Measurements from ENCODE around the gene TUSC7. TPM values are rescaled to one million over a fixed set of nuclear protein-coding genes. Genes with fewer than 3 reads are reported as not detected.

Gene TUSC7
- polyA plus RNA-seq (2011; rRNA removed): not detected in 2 replicates
- not detected in 2 replicates for polyA minus RNA-seq (2011; rRNA and poly(A)+ RNA removed)

- ChIA-PET CTCF (interaction anchor here (0.5 kb wide), 1 partner anchor 52 kb away, joined by 3 read pairs; no protein-coding TSS in a partner anchor), POLR2A (no interaction called here)
- H3K27me3 ChIP-seq (ENCODE audit: control insufficient read depth, insufficient read depth, low read length): no peaks in the 10 kb centered on the region
- TF ChIP-seq CTCF (IDR thresholded peaks at IDR 0.05; ENCODE audit: low read depth, low read length): no peak
- H3K27ac ChIP-seq (ENCODE audit: low read depth, low read length): no peak within 1 kb of the TSS
- no peak for DNase-seq (ENCODE audit: low read depth, low spot score)
- no peak within 1 kb of the TSS for H3K4me3 ChIP-seq (ENCODE audit: low read depth, low read length)
- H3K9me3 ChIP-seq (ENCODE audit: control insufficient read depth, insufficient read depth, low read length): no peaks in the 10 kb centered on the region
Observed at GRCh38 chr3:116709479-116709878, at the start of gene TUSC7. Gene TUSC7 (plus strand): TSS chr3:116709779.

GRCh38 chr3:116661196-116661595, 48.4 kb upstream of the TUSC7 start:
- ChIA-PET POLR2A (no interaction called here), CTCF (no interaction called here)
- DNase-seq (ENCODE audit: low read depth, low spot score): no peak
- no peaks in the 10 kb centered on the region for H3K27me3 ChIP-seq (ENCODE audit: control insufficient read depth, insufficient read depth, low read length)
- no peak overlapping the region for H3K4me3 ChIP-seq (ENCODE audit: low read depth, low read length)
- H3K27ac ChIP-seq (ENCODE audit: low read depth, low read length): no peak overlapping the region
- TF ChIP-seq CTCF (IDR thresholded peaks at IDR 0.05; ENCODE audit: low read depth, low read length): no peak
- H3K9me3 ChIP-seq (ENCODE audit: control insufficient read depth, insufficient read depth, low read length): no peaks in the 10 kb centered on the region

GRCh38 chr3:116663161-116664110, 46.1 kb upstream of the TUSC7 start:
- ChIA-PET POLR2A (no interaction called here), CTCF (no interaction called here)
- TF ChIP-seq CTCF (IDR thresholded peaks at IDR 0.05; ENCODE audit: low read depth, low read length): no peak
- no peak for DNase-seq (ENCODE audit: low read depth, low spot score)
- Histone ChIP-seq H3K27ac (ENCODE audit: low read depth, low read length) (no peak overlapping the region), H3K9me3 (ENCODE audit: control insufficient read depth, insufficient read depth, low read length) (no peaks in the 10 kb centered on the region), H3K4me3 (ENCODE audit: low read depth, low read length) (no peak overlapping the region), H3K27me3 (ENCODE audit: control insufficient read depth, insufficient read depth, low read length) (no peaks in the 10 kb centered on the region)

GRCh38 chr3:116667324-116667723, 42.3 kb upstream of the TUSC7 start:
- no peak for DNase-seq (ENCODE audit: low read depth, low spot score)
- CTCF ChIA-PET: no interaction called here
- no peak overlapping the region for H3K4me3 ChIP-seq (ENCODE audit: low read depth, low read length)
- H3K27ac ChIP-seq (ENCODE audit: low read depth, low read length): no peak overlapping the region
- no peaks in the 10 kb centered on the region for H3K9me3 ChIP-seq (ENCODE audit: control insufficient read depth, insufficient read depth, low read length)
- no peaks in the 10 kb centered on the region for H3K27me3 ChIP-seq (ENCODE audit: control insufficient read depth, insufficient read depth, low read length)
- no peak for TF ChIP-seq CTCF (IDR thresholded peaks at IDR 0.05; ENCODE audit: low read depth, low read length)
- POLR2A ChIA-PET: no interaction called here

- Histone ChIP-seq H3K9me3 (ENCODE audit: control insufficient read depth, insufficient read depth, low read length) (no peaks in the 10 kb centered on the region), H3K27me3 (ENCODE audit: control insufficient read depth, insufficient read depth, low read length) (no peaks in the 10 kb centered on the region), H3K4me3 (ENCODE audit: low read depth, low read length) (no peak overlapping the region), H3K27ac (ENCODE audit: low read depth, low read length) (no peak overlapping the region)
- no peak for DNase-seq (ENCODE audit: low read depth, low spot score)
- ChIA-PET CTCF (no interaction called here), POLR2A (no interaction called here)
- no peak for TF ChIP-seq CTCF (IDR thresholded peaks at IDR 0.05; ENCODE audit: low read depth, low read length)
Observed at GRCh38 chr3:116667791-116668190, 41.8 kb upstream of the TUSC7 start.
